ENCODE data around the gene NREP.

DNA sequence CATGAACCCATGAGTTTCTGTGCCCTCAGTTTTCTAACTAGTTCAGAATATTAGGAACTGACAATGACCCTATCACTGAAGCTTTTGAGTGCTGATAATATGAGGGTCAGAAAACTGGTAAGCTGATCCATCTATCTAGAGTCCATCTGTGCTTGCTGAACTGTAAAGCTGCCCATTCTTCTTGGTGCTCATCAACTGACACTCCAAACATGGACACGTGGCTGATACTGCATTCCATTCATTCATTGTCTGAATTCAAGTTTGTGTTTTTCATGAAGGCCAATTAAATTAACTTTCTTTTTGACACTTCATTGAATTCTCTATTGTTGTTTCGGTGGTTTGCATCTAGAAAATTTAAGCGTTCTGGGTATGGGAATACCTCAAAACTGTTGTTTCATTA is 17.6 kb downstream of the NREP start:
- TF ChIP-seq CTCF (IDR thresholded peaks at IDR 0.05) (no peak), POLR2AphosphoS5 (IDR thresholded peaks at IDR 0.05) (no peak)
